SH-SY5Y (cell line): ENCODE results near the gene HGD.

ENCODE experiments used
- GATA2 ChIP-seq: IDR thresholded peaks from 2 replicates; pipeline ENCODE4 v1.6.1; 2011; ENCODE audit warnings: mild to moderate bottlenecking, low read depth, low read length
- GATA3 ChIP-seq: IDR thresholded peaks from 2 replicates; pipeline ENCODE4 v1.6.1; 2011; ENCODE audit warnings: low read depth, mild to moderate bottlenecking, low read length, moderate library complexity

GRCh38 chr3:120604784-120605183 lies 77.3 kb downstream of the HGD start:
- TF ChIP-seq GATA2 (no peak), GATA3 (no peak)
